HCT116 (cell line): ENCODE results near the gene ARHGAP12. TPM values are rescaled to one million over a fixed set of nuclear protein-coding genes. Genes with fewer than 3 reads are reported as not detected.
A peak's percentile ranks its signal among the peaks of the same experiment; 100 is the strongest.

Experiments used
- ATAC-seq: fragments of 200-7000 bp; cut with Tn5 transposase; 2 replicates; pipeline ENCODE4 v1.9.1; 2020; ENCODE audit warnings: mild to moderate bottlenecking, moderate library complexity
- BruUV-seq: library from RNA; stranded (reverse); fragments of 400-500 nt; replicated peaks from 2 replicates; lab custom pipeline; 2021; lab: Mats Ljungman, UMichigan
- CTCF ChIA-PET: fragments of 300-600 bp; sonication (Branson Sonifier 250); formaldehyde crosslinking; loops from one replicate; lab custom pipeline; 2021; ENCODE audit warnings: antibody characterized with exemption; lab: Charles Lee
- POLR2A ChIA-PET: fragments of 300-600, 350-600 bp; sonication (Branson Sonifier 250); formaldehyde crosslinking; loops from one replicate; lab custom pipeline; 2021; ENCODE audit warnings: antibody characterized with exemption; lab: Charles Lee
- RAD21 ChIA-PET, 2 experiments: fragments of 300-600 bp; sonication (Branson Sonifier 250); formaldehyde crosslinking; loops; one replicate each; lab custom pipeline; 2023; ENCODE audit warnings: low total read pairs in 2 of 2; ENCODE audit not compliant: uncharacterized antibody in 2 of 2, unreplicated experiment in 2 of 2, low non-redundant PET in 1 of 2; lab: Charles Lee
- DNase-seq: peaks from one replicate; pipeline ENCODE4 v3.0.0-alpha.2; 2010; ENCODE audit warnings: low read depth, low spot score
- H2AFZ ChIP-seq: fragments of 200-600 bp; shearing (Covaris generic), sonication (generic); 2 replicates; pipeline ENCODE4 v1.6.1; 2017; ENCODE audit warnings: low read depth, mixed run types, mixed read lengths, antibody characterized with exemption, low read length; ENCODE audit not compliant: poor library complexity, severe bottlenecking
- H3K27ac ChIP-seq: 2 replicates; pipeline ENCODE4 v1.5.1; 2012; ENCODE audit warnings: low read depth, low read length
- H3K27me3 ChIP-seq: fragments of 200-600 bp; sonication (generic); 2 replicates; pipeline ENCODE4 v1.6.1; 2016; ENCODE audit warnings: mixed run types, low read length, mixed read lengths; ENCODE audit not compliant: insufficient read depth
- H3K36me3 ChIP-seq, 2 experiments: fragments of 200-500 bp in 1 of 2; fragments of 200-600 bp in 1 of 2; sonication (Bioruptor generic) in 1 of 2; sonication (generic) in 1 of 2; 2 replicates each; pipeline versions ENCODE4 v1.5.1 to v1.6.1; 2014 to 2016; ENCODE audit warnings: low read length in 2 of 2, inconsistent platforms in 1 of 2, mixed read lengths in 1 of 2, mixed run types in 1 of 2; ENCODE audit not compliant: insufficient read depth in 2 of 2, control insufficient read depth in 1 of 2
- H3K4me1 ChIP-seq, 2 experiments: fragments of 200-600 bp in 1 of 2; sonication (generic) in 1 of 2; 2 replicates each; pipeline versions ENCODE4 v1.5.1 to v1.6.1; 2012 to 2017; ENCODE audit warnings: low read length in 2 of 2, inconsistent platforms in 1 of 2, mild to moderate bottlenecking in 1 of 2, mixed read lengths in 1 of 2, mixed run types in 1 of 2, moderate library complexity in 1 of 2; ENCODE audit not compliant: insufficient read depth in 2 of 2, control insufficient read depth in 1 of 2
- H3K4me2 ChIP-seq: fragments of 200-600 bp; sonication (generic); 2 replicates; pipeline ENCODE4 v1.6.1; 2017; ENCODE audit warnings: mixed run types, low read length, mixed read lengths
- H3K4me3 ChIP-seq, 2 experiments: fragments of 200-600 bp in 1 of 2; sonication (generic) in 1 of 2; replicated peaks in 1 of 2; 2 replicates each; pipeline ENCODE4 v1.5.1; 2011 to 2016; ENCODE audit warnings: low read length in 2 of 2, control low read depth in 1 of 2, low read depth in 1 of 2, mild to moderate bottlenecking in 1 of 2, mixed read lengths in 1 of 2, mixed run types in 1 of 2
- H3K79me2 ChIP-seq: fragments of 200-600 bp; sonication (generic); 2 replicates; pipeline ENCODE4 v1.6.1; 2017; ENCODE audit warnings: mild to moderate bottlenecking, mixed run types, low read length, moderate library complexity, mixed read lengths; ENCODE audit not compliant: insufficient read depth
- H3K9ac ChIP-seq: fragments of 200-600 bp; sonication (generic); 2 replicates; pipeline ENCODE4 v1.6.1; 2016; ENCODE audit warnings: low read length, mixed read lengths
- H3K9me2 ChIP-seq: fragments of 200-600 bp; sonication (generic), shearing (Covaris generic); 2 replicates; pipeline ENCODE4 v1.6.1; 2017; ENCODE audit warnings: mixed run types, mild to moderate bottlenecking, moderate library complexity; ENCODE audit not compliant: insufficient read depth
- H3K9me3 ChIP-seq, 2 experiments: fragments of 200-500 bp in 1 of 2; fragments of 200-600 bp in 1 of 2; sonication (Bioruptor generic) in 1 of 2; sonication (generic) in 1 of 2; 2 replicates each; pipeline ENCODE4 v1.6.1; 2014 to 2017; ENCODE audit warnings: low read length in 2 of 2, mixed read lengths in 2 of 2, inconsistent platforms in 1 of 2, low read depth in 1 of 2, mild to moderate bottlenecking in 1 of 2, mixed run types in 1 of 2, moderate library complexity in 1 of 2; ENCODE audit not compliant: control insufficient read depth in 1 of 2, insufficient read depth in 1 of 2
- H4K20me1 ChIP-seq: fragments of 200-600 bp; sonication (generic), shearing (Covaris generic); 2 replicates; pipeline ENCODE4 v1.6.1; 2017; ENCODE audit warnings: mixed run types, mild to moderate bottlenecking, moderate library complexity; ENCODE audit not compliant: insufficient read depth
- CBX3 ChIP-seq: IDR thresholded peaks from 2 replicates; pipeline ENCODE4 v1.6.1; 2012; ENCODE audit warnings: low read depth
- ELF1 ChIP-seq: IDR thresholded peaks from 2 replicates; pipeline ENCODE4 v1.6.1; 2012; ENCODE audit warnings: low read depth, borderline replicate concordance
- EZH2 ChIP-seq: fragments of 200-600 bp; sonication (generic); IDR thresholded peaks from 2 replicates; pipeline ENCODE4 v1.6.1; 2017; ENCODE audit warnings: antibody characterized with exemption, mixed run types
- EZH2phosphoT487 ChIP-seq: fragments of 200-600 bp; IDR thresholded peaks from 2 replicates; pipeline ENCODE4 v1.6.1; 2018; ENCODE audit warnings: antibody characterized with exemption, borderline replicate concordance
- FOSL1 ChIP-seq: IDR thresholded peaks from 2 replicates; pipeline ENCODE4 v1.6.1; 2012; ENCODE audit warnings: low read depth
- JUND ChIP-seq: IDR thresholded peaks from 2 replicates; pipeline ENCODE4 v1.6.1; 2012
- SP1 ChIP-seq: IDR thresholded peaks from 2 replicates; pipeline ENCODE4 v1.6.1; 2012; ENCODE audit warnings: low read depth
- TCF7L2 ChIP-seq: IDR thresholded peaks from 2 replicates; pipeline ENCODE4 v1.7.0; 2011; ENCODE audit warnings: borderline replicate concordance, inconsistent platforms; ENCODE audit not compliant: insufficient read depth, insufficient read length; ENCODE audit errors: extremely low read depth
- YY1 ChIP-seq: IDR thresholded peaks from 2 replicates; pipeline ENCODE4 v1.6.1; 2011; ENCODE audit warnings: low read length, low read depth, moderate library complexity, mild to moderate bottlenecking; ENCODE audit not compliant: insufficient replicate concordance; ENCODE audit errors: extremely low read depth
- intact Hi-C: fragments of 100-400 bp; cut with micrococcal nuclease; formaldehyde crosslinking; loops from 2 replicates; pipeline ENCODE4 v1.10.0; 2022
- total RNA-seq: library from RNA; stranded (reverse); gene quantifications from one replicate; pipeline ENCODE4 v1.2.1, GENCODE V29; 2021; ENCODE audit not compliant: unreplicated experiment
- TF ChIP-seq, protein P1 (sequence below): IDR thresholded peaks from 2 replicates; pipeline ENCODE4 v1.6.1; 2012
- TF ChIP-seq, protein P2 (sequence below): IDR thresholded peaks from 2 replicates; pipeline ENCODE4 v1.6.1; 2011; ENCODE audit warnings: mild to moderate bottlenecking, low read length, moderate library complexity; ENCODE audit not compliant: insufficient replicate concordance; ENCODE audit errors: extremely low read depth
- TF ChIP-seq, protein P3 (sequence below), 3 experiments: fragments of 200-600 bp in 1 of 3; sonication (generic) in 1 of 3; IDR thresholded peaks in 2 of 3; conservative IDR thresholded peaks in 1 of 3; 2 replicates each; pipeline ENCODE4 v1.5.1; 2012 to 2017; ENCODE audit warnings: low read depth in 2 of 3, low read length in 2 of 3, antibody characterized with exemption in 1 of 3, borderline replicate concordance in 1 of 3, control low read depth in 1 of 3, mild to moderate bottlenecking in 1 of 3, mixed read lengths in 1 of 3, mixed run types in 1 of 3, moderate library complexity in 1 of 3; ENCODE audit not compliant: insufficient read depth in 1 of 3
- TF ChIP-seq, protein P4 (sequence below): IDR thresholded peaks from 2 replicates; pipeline ENCODE4 v1.6.1; 2012

The ARHGAP12 gene
- total RNA-seq, 1 experiment from 2014 or later = 80.3 TPM

DNA sequence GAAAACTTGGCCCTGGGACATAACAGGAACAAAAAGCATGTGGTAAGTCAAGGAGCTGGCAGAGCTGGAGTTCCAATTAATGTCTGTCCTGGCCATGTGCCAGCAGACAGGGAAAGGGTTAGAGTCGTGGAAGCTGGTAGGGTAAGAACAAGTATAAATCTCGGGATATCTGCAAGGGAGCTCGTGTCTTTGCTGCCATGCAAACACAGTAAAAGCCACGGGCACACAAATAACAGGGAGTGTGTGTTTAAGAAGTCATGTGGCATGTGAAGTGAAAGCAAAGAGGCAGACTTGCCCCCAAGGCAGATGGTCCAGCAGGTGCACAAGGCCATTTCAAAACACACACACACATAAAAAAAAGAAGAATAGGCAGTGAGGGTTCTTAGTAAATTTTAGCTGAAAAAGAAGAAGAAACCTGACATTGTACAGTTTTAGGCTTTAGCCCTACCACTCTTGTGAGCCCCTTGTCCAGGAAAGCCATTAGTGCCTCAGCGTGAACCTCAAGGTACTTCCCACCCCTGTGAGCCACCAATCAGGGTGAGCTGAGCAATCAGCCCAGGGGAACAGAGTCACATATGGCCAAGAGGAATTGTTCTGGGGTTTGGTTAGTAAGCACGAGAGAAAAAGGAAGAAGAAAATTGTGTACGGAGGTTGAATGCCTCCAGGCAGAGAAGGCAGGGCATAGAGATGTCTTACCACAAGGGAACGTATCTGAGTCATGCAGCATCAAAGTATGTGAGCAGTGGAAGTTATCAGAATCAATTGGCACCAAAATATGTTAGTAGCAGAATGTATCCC, 32.8 kb upstream of the ARHGAP12 start:
- peak; percentile 68 for ATAC-seq
- peak overlapping the region; percentile 23; the same call in 1 of the 2 replicates for H3K9ac ChIP-seq
- BruUV-seq = no TSS peak
- peak overlapping the region in 1 of 2 experiments; percentile 32; a peak in 2 of 4 replicates for H3K4me3 ChIP-seq
- no peaks in the 10 kb centered on the region for H3K27me3 ChIP-seq
- POLR2A ChIA-PET = interaction anchor here (1.0 kb wide), 1 partner anchor 14 kb away, joined by 5 read pairs; no protein-coding TSS in a partner anchor
- CTCF ChIA-PET = no interaction called here
- DNase-seq = no peak
- RAD21 ChIA-PET = no interaction called here
- no peaks in the 10 kb centered on the region for H3K9me3 ChIP-seq
- H4K20me1 ChIP-seq = no peaks in the 10 kb centered on the region
- no peaks in the 10 kb centered on the region for H3K36me3 ChIP-seq
- H2AFZ ChIP-seq = peak overlapping the region; percentile 37
- no peaks in the 10 kb centered on the region for H3K79me2 ChIP-seq
- H3K4me2 ChIP-seq = peak overlapping the region; percentile 71
- H3K4me1 ChIP-seq = peaks cover 44 to 58% of the 10 kb centered on the region in 2 experiments
- peak overlapping the region; percentile 46 for H3K27ac ChIP-seq
- intact Hi-C loops = no loop called here
- no peaks in the 10 kb centered on the region for H3K9me2 ChIP-seq
- TF ChIP-seq, protein P1, sequence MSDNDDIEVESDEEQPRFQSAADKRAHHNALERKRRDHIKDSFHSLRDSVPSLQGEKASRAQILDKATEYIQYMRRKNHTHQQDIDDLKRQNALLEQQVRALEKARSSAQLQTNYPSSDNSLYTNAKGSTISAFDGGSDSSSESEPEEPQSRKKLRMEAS = peak; percentile 40
- no peak for TF ChIP-seq ELF1
- TF ChIP-seq, protein P2, sequence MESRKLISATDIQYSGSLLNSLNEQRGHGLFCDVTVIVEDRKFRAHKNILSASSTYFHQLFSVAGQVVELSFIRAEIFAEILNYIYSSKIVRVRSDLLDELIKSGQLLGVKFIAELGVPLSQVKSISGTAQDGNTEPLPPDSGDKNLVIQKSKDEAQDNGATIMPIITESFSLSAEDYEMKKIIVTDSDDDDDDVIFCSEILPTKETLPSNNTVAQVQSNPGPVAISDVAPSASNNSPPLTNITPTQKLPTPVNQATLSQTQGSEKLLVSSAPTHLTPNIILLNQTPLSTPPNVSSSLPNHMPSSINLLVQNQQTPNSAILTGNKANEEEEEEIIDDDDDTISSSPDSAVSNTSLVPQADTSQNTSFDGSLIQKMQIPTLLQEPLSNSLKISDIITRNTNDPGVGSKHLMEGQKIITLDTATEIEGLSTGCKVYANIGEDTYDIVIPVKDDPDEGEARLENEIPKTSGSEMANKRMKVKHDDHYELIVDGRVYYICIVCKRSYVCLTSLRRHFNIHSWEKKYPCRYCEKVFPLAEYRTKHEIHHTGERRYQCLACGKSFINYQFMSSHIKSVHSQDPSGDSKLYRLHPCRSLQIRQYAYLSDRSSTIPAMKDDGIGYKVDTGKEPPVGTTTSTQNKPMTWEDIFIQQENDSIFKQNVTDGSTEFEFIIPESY = no peak
- TF ChIP-seq, protein P3, sequence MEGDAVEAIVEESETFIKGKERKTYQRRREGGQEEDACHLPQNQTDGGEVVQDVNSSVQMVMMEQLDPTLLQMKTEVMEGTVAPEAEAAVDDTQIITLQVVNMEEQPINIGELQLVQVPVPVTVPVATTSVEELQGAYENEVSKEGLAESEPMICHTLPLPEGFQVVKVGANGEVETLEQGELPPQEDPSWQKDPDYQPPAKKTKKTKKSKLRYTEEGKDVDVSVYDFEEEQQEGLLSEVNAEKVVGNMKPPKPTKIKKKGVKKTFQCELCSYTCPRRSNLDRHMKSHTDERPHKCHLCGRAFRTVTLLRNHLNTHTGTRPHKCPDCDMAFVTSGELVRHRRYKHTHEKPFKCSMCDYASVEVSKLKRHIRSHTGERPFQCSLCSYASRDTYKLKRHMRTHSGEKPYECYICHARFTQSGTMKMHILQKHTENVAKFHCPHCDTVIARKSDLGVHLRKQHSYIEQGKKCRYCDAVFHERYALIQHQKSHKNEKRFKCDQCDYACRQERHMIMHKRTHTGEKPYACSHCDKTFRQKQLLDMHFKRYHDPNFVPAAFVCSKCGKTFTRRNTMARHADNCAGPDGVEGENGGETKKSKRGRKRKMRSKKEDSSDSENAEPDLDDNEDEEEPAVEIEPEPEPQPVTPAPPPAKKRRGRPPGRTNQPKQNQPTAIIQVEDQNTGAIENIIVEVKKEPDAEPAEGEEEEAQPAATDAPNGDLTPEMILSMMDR (IDR thresholded peaks at IDR 0.05 in 2 of 3, conservative IDR thresholded peaks at IDR 0.05 in 1 of 3; ENCODE audit: borderline replicate concordance in 1 of 3, insufficient read depth in 1 of 3, low read depth in 2 of 3, low read length in 2 of 3) = no peak
- TF ChIP-seq, protein P4, sequence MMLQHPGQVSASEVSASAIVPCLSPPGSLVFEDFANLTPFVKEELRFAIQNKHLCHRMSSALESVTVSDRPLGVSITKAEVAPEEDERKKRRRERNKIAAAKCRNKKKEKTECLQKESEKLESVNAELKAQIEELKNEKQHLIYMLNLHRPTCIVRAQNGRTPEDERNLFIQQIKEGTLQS = no peak
- TF ChIP-seq FOSL1 = peak; percentile 46
- TF ChIP-seq YY1 = no peak
- TF ChIP-seq EZH2 = no peak
- TF ChIP-seq TCF7L2 = peak; percentile 72
- 0 out of 2 replicates have a peak, but pooled peaks have one; percentile 29 for TF ChIP-seq JUND
- no peak for TF ChIP-seq EZH2phosphoT487
- TF ChIP-seq SP1 = peak; percentile 34; the same call in 1 of the 2 replicates
- TF ChIP-seq CBX3 = peak; percentile 46; the same call in 1 of the 2 replicates
